GM19467 (cell line): ENCODE measurements around the gene MT1M.
"Not testable (repeated sequence)": the region's sequence is repeated elsewhere in the genome, so short reads cannot be mapped to it uniquely, and the experiment has no call there.

Source experiments
- ATAC-seq: cut with Tn5 transposase; IDR thresholded peaks from one replicate; pipeline ENCODE4 v1.9.1; 2021; ENCODE audit warnings: mild to moderate bottlenecking, moderate library complexity; ENCODE audit not compliant: unreplicated experiment

The MT1M gene

GRCh38 chr16:56671691-56672090 is 39.2 kb downstream of the MT1M start:
- not testable (repeated sequence) for ATAC-seq

GRCh38 chr16:56672171-56672570 is 39.7 kb downstream of the MT1M start:
- ATAC-seq = not testable (repeated sequence)

- no peak for ATAC-seq
Measured at GRCh38 chr16:56672761-56673536, 40.5 kb downstream of the MT1M start.

GRCh38 chr16:56673921-56674320 is 41.5 kb downstream of the MT1M start:
- ATAC-seq = no peak

GRCh38 chr16:56674570-56674969 is 42.1 kb downstream of the MT1M start:
- not testable (repeated sequence) for ATAC-seq

GRCh38 chr16:56675685-56676210 is 43.3 kb downstream of the MT1M start:
- no peak for ATAC-seq

GRCh38 chr16:56677474-56677873 is 45.0 kb downstream of the MT1M start:
- no peak for ATAC-seq

- no peak for ATAC-seq
Measured at GRCh38 chr16:56679078-56679730, 46.7 kb downstream of the MT1M start.

GRCh38 chr16:56679818-56680217 is 47.4 kb downstream of the MT1M start:
- no peak for ATAC-seq

- peak; percentile 93 for ATAC-seq
Measured at GRCh38 chr16:56681939-56682702, 49.7 kb downstream of the MT1M start, which contains the start of gene MT1X. Gene MT1X, plus strand, starts transcription at chr16:56682470. Its CDS starts 71 bp downstream, at chr16:56682541.

- peak; percentile 3 for ATAC-seq
Measured at GRCh38 chr16:56682703-56683397, 50.4 kb downstream of the MT1M start.
